Right atrium auricular region (tissue), 2 donors: ENCODE data around the gene ZNF598. TPM values are rescaled to one million over a fixed set of nuclear protein-coding genes. Genes with fewer than 3 reads are reported as not detected.
"Not testable (repeated sequence)": the region's sequence is repeated elsewhere in the genome, so short reads cannot be mapped to it uniquely, and the experiment has no call there.

Source experiments
- DNase-seq: peaks from one replicate; pipeline ENCODE4 v3.0.0-alpha.2; 2019; ENCODE audit warnings: low spot score
- H3K27ac ChIP-seq, 2 donors: fragments of 200-600 bp; sonication (generic); 1 replicate in 1 of 2; 2 replicates in 1 of 2; pipeline ENCODE4 v1.5.1; 2016 to 2019
- H3K27me3 ChIP-seq, 2 donors: fragments of 200-600 bp; sonication (generic); one replicate each; pipeline versions ENCODE4 v1.5.1 to v1.6.0; 2017 to 2019
- H3K36me3 ChIP-seq: fragments of 200-600 bp; sonication (generic); one replicate; pipeline ENCODE4 v1.5.1; 2016
- H3K4me1 ChIP-seq, 2 donors: fragments of 200-600 bp; sonication (generic); one replicate each; pipeline versions ENCODE4 v1.5.1 to v1.6.0; 2017 to 2019
- H3K4me3 ChIP-seq, 2 donors: fragments of 200-600 bp; sonication (generic); 1 replicate in 1 of 2; 2 replicates in 1 of 2; pipeline ENCODE4 v1.5.1; 2017 to 2019; ENCODE audit warnings: mild to moderate bottlenecking in 1 of 2, moderate library complexity in 1 of 2
- H3K9me3 ChIP-seq, 2 donors: fragments of 200-600 bp; sonication (generic); one replicate each; pipeline ENCODE4 v1.5.1; 2019
- total RNA-seq, 2 donors: library from RNA; depleted of rRNA; stranded (reverse); fragments of >200 nt; gene quantifications; one replicate each; pipeline ENCODE4 v1.1.0, GENCODE V29; 2016
- TF ChIP-seq, protein P1 (sequence below), 2 donors: fragments of 200-600 bp; sonication (generic); IDR thresholded peaks; one replicate each; pipeline ENCODE4 v1.5.1; 2019; ENCODE audit warnings: antibody characterized with exemption in 2 of 2

The ZNF598 gene
- total RNA-seq, 2 donors from 2014 or later: 11.4 to 19.9 TPM

DNA sequence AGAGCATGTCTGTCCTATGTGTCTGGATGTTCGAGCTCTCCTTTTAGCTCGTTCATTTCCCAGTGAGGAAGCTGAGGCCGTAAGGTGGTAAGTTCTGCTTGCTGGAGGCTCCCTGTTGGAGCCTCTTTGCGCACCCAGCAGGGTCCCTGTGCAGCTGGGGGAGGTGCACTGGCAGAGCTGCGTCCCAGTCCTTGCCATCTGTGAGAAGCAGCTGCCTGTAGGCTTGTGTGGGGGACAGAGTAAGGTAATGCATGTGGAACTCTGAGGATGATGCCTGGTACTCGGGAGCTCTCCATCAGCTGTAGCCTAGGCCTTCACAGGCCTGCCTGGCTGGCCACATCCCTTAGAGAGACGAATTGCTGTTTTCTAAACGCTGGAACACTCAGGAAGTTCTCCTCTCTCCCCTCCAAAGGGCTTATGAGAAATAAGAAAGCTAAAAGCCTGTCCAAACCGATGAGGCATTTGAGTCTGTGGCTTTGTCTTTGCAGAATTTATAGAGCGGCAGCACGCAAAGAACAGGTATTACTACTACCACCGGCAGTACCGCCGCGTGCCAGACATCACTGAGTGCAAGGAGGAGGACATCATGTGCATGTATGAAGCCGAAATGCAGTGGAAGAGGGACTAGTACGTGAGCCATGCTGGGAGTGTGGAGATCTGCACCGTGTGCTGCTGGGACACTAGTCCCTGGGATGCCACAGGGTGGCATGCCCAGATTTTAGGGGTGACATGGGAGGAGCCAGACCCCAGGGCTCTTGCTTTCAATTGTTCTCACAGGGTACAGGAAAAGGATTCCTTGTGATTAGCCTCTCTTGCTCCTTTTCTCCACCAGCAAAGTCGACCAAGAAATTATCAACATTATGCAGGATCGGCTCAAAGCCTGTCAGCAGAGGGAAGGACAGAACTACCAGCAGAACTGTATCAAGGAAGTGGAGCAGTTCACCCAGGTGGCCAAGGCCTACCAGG lies 48.7 kb downstream of the ZNF598 start:
- H3K36me3 ChIP-seq: peaks cover 26% of the 10 kb centered on the region
- H3K4me1 ChIP-seq: peaks cover 0 to 45% of the 10 kb centered on the region in 2 donors
- H3K27me3 ChIP-seq: no peaks in the 10 kb centered on the region
- no peak for DNase-seq
- TF ChIP-seq, protein P1, sequence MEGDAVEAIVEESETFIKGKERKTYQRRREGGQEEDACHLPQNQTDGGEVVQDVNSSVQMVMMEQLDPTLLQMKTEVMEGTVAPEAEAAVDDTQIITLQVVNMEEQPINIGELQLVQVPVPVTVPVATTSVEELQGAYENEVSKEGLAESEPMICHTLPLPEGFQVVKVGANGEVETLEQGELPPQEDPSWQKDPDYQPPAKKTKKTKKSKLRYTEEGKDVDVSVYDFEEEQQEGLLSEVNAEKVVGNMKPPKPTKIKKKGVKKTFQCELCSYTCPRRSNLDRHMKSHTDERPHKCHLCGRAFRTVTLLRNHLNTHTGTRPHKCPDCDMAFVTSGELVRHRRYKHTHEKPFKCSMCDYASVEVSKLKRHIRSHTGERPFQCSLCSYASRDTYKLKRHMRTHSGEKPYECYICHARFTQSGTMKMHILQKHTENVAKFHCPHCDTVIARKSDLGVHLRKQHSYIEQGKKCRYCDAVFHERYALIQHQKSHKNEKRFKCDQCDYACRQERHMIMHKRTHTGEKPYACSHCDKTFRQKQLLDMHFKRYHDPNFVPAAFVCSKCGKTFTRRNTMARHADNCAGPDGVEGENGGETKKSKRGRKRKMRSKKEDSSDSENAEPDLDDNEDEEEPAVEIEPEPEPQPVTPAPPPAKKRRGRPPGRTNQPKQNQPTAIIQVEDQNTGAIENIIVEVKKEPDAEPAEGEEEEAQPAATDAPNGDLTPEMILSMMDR (IDR thresholded peaks at IDR 0.05): no peak
- H3K9me3 ChIP-seq: no peaks in the 10 kb centered on the region
- H3K27ac ChIP-seq: peak overlapping the region in 1 of 2 donors; percentile 85
- peak overlapping the region in 1 of 2 donors; percentile 88 for H3K4me3 ChIP-seq

DNA sequence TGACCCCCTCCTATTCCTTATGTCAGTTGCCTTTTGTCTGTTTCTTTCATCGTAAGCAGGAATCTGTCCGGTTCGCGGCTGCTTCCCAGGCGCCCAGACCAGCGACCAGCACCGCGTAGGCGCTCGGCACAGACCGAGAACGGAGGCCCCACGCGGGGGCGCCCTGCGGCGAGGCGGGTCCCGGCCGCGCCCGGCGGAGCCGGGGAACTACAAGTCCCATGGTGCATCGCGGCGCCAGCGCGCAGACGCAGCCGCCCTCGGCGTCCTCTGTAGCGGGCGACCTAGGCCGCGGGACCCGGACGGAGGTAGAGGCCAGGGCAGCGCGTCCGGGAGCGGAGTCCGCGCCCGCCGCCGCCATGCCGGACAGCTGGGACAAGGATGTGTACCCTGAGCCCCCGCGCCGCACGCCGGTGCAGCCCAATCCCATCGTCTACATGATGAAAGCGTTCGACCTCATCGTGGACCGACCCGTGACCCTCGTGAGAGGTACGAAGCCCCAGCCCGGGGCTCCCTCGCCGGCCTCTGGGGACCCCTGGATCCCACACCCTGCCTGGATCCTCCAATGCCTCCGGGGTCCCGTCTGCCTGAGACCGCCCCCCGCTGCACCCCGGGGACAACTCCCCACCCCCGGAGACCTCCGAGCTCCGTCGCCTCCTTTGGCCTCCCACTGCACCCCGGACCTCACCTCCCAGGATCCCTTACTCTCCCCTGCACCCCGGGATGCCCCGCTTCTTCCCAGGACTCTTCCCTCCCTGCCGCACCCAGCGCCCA lies 50.2 kb downstream of the ZNF598 start, which contains the start of gene NDUFB10:
TSS of gene NDUFB10 (plus strand) at position 270 of the 771 bp plus-strand sequence. CDS start at position 357, 87 bp downstream.
- Histone ChIP-seq H3K9me3 (no peaks in the 10 kb centered on the region), H3K4me3 (peak within 1 kb of the TSS; percentile 81 to 88), H3K36me3 (peaks cover 26% of the 10 kb centered on the region), H3K4me1 (peaks cover 0 to 42% of the 10 kb centered on the region in 2 donors), H3K27ac (peak within 1 kb of the TSS; percentile 82 to 85), H3K27me3 (no peaks in the 10 kb centered on the region)
- DNase-seq: peak; percentile 94
- TF ChIP-seq, protein P1 (IDR thresholded peaks at IDR 0.05): peak; percentile 63 to 85

DNA sequence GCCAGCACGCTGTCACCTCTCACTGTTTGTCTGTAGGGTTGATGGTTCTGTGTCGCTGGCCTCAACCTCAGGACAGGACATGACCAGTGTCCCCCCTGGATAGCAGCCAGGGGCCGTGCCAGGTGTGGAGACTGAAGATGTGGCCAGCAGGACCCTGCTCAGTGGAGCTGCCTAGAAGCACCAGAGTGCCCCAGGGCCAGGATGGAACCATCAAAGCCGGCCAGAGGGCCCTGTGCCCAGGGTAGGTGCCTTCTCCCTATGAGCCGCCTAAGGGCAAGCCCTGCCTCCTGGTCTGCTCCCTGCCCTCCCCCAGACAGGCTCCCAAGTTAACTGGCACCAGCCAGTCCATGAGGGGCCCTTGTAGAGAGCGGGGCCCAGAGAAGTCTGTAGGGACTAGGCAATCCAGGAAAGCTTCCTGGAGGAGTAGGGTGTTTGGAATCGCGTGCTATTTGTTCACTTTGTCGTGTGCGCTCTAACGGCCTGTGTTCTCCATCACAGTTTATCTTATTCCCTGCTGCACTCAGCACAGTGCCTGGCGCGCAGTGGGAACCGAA lies 50.8 kb downstream of the ZNF598 start:
- no peaks in the 10 kb centered on the region for H3K27me3 ChIP-seq
- DNase-seq: no peak
- TF ChIP-seq, protein P1 (IDR thresholded peaks at IDR 0.05): no peak
- peak overlapping the region; percentile 81 to 88 for H3K4me3 ChIP-seq
- peaks cover 25% of the 10 kb centered on the region for H3K36me3 ChIP-seq
- H3K27ac ChIP-seq: peak overlapping the region; percentile 82 to 85
- H3K9me3 ChIP-seq: no peaks in the 10 kb centered on the region
- peaks cover 0 to 39% of the 10 kb centered on the region in 2 donors for H3K4me1 ChIP-seq

DNA sequence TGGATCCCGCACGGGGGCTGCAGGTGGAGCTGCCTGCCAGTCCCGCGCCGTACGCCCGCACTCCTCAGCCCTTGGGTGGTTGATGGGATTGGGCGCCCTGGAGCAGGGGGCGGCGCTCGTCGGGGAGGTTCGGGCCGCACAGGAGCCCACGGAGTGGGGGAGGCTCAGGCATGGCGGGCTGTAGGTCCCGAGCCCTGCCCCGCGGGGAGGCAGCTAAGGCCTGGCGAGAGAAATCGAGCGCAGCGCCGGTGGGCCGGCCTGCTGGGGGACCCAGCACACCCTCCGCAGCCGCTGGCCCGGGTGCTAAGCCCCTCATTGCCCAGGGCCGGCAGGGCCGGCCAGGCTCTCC lies 51.5 kb downstream of the ZNF598 start:
- H3K9me3 ChIP-seq, DNase-seq, H3K27me3 ChIP-seq, H3K4me3 ChIP-seq, H3K27ac ChIP-seq: not testable (repeated sequence)
- Histone ChIP-seq H3K36me3 (peaks cover 19% of the 10 kb centered on the region), H3K4me1 (peaks cover 0 to 33% of the 10 kb centered on the region in 2 donors)

DNA sequence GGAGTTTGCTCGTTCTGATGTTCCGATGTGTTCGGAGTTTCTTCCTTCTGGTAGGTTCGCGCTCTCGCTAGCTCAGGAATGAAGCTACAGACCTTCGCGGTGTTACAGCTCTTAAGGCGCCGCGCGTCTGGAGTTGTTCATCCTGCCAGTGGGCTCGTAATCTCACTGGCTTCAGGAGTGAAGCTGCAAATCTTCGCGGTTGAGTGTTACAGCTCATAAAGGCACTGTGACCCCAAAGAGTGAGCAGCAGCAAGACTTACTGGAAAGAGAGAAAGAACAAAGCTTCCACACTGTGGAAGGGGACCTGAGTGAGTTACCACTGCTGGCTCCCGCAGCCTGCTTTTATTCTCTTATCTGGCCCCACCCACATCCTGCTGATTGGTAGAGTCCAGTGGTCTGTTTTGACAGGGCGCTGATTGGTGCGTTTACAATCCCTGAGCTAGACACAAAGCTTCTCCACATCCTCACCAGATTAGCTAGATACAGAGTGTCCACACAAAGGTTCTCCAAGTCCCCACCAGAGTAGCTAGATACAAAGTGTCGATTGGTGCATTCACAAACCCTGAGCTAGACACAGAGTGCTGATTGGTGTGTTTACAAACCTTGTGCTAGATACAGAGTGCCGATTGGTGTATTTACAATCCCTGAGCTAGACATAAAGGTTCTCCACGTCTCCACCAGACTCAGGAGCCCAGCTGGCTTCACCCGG lies 52.0 kb downstream of the ZNF598 start:
- Histone ChIP-seq H3K36me3 (peaks cover 14% of the 10 kb centered on the region), H3K4me1 (peaks cover 0 to 33% of the 10 kb centered on the region in 2 donors)
- not testable (repeated sequence) for H3K4me3 ChIP-seq, DNase-seq, H3K27ac ChIP-seq, H3K27me3 ChIP-seq, H3K9me3 ChIP-seq

DNA sequence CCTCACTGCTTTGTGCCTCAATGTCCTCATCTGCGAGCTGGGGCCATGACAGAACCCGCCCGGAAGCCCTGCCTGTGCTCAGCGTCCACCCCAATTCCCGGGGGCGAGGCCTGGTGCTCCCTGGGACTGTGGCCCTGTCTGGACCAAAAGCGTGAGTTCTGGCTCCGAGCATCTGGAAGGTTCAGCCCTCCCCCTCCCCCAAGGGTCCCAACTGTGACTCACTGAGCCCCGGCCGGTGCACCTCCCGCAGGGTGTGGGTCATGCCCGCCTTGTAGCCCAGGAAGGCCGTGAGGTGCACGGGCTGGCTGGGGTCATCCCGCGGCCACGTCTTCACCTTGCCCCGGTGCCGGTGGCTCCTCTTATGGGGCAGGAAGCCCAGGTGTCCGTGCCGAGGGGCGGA lies 55.9 kb downstream of the ZNF598 start:
- no peak for DNase-seq
- peak overlapping the region; percentile 74 to 84 for H3K27ac ChIP-seq
- peak overlapping the region; percentile 12 to 38 for H3K4me3 ChIP-seq
- H3K4me1 ChIP-seq: peaks cover 0 to 20% of the 10 kb centered on the region in 2 donors
- no peaks in the 10 kb centered on the region for H3K27me3 ChIP-seq
- H3K9me3 ChIP-seq: no peaks in the 10 kb centered on the region
- H3K36me3 ChIP-seq: no peaks in the 10 kb centered on the region
- TF ChIP-seq, protein P1 (IDR thresholded peaks at IDR 0.05): no peak
